ENCODE data around the gene UST.

Gene UST

GRCh38 chr6:148898376-148899014, 151.7 kb downstream of the UST start:
- POLR2A ChIA-PET, result interaction anchor here (0.6 kb wide), 1 partner anchor 97 kb away, joined by 3 read pairs; no protein-coding TSS in a partner anchor
- CTCF ChIA-PET, result no interaction called here
- no peak for DNase-seq (ENCODE audit: extremely low spot score)
- TF ChIP-seq TARDBP (IDR thresholded peaks at IDR 0.05) (no peak), PKNOX1 (IDR thresholded peaks at IDR 0.05) (peak; percentile 27; the same call in 1 of the 2 replicates), FOXA1 (IDR thresholded peaks at IDR 0.05) (no peak)

- TF ChIP-seq ELF4 (IDR thresholded peaks at IDR 0.05), result no peak
- TF ChIP-seq ZNF384 (IDR thresholded peaks at IDR 0.05), result no peak
- no peak for TF ChIP-seq PKNOX1 (IDR thresholded peaks at IDR 0.05)
- TF ChIP-seq FOXA1 (IDR thresholded peaks at IDR 0.05), result no peak
- no peak for TF ChIP-seq HDGF (IDR thresholded peaks at IDR 0.05; ENCODE audit: borderline replicate concordance)
- TF ChIP-seq SUZ12 (IDR thresholded peaks at IDR 0.05), result no peak
- TF ChIP-seq LEF1 (IDR thresholded peaks at IDR 0.05; ENCODE audit: borderline replicate concordance), result no peak
- no peak for TF ChIP-seq FOXM1 (IDR thresholded peaks at IDR 0.05; ENCODE audit: borderline replicate concordance)
- no peak for TF ChIP-seq L3MBTL2 (conservative IDR thresholded peaks at IDR 0.05)
- TF ChIP-seq CTBP1 (IDR thresholded peaks at IDR 0.05; ENCODE audit: borderline replicate concordance), result no peak
- TF ChIP-seq FOXK2 (IDR thresholded peaks at IDR 0.05), result no peak
- TF ChIP-seq ARNT (IDR thresholded peaks at IDR 0.05), result no peak
- TF ChIP-seq SP1 (IDR thresholded peaks at IDR 0.05), result no peak
- TF ChIP-seq BHLHE40 (IDR thresholded peaks at IDR 0.05; ENCODE audit: borderline replicate concordance), result no peak
- CTCF ChIA-PET, result interaction anchor here (0.7 kb wide), 1 partner anchor 743 kb away, joined by 3 read pairs; the partner anchor contains the start of gene KATNA1
- POLR2A ChIA-PET, result no interaction called here
- no peak for DNase-seq (ENCODE audit: extremely low spot score)
These were observed 158.4 kb downstream of the UST start for GRCh38 chr6:148904896-148905870.

- ChIA-PET CTCF (interaction anchor here (0.7 kb wide), 1 partner anchor 743 kb away, joined by 3 read pairs; the partner anchor contains the start of gene KATNA1), POLR2A (no interaction called here)
- TF ChIP-seq HDGF (IDR thresholded peaks at IDR 0.05; ENCODE audit: borderline replicate concordance) (no peak), FOXA1 (IDR thresholded peaks at IDR 0.05) (no peak)
- no peak for DNase-seq (ENCODE audit: extremely low spot score)
These were observed 159.1 kb downstream of the UST start for GRCh38 chr6:148905901-148906300.

GRCh38 chr6:148906386-148906785, 159.6 kb downstream of the UST start:
- DNase-seq (ENCODE audit: extremely low spot score), result no peak
- TF ChIP-seq FOXA1 (IDR thresholded peaks at IDR 0.05), result no peak
- no peak for TF ChIP-seq ZNF384 (IDR thresholded peaks at IDR 0.05)
- TF ChIP-seq HDGF (IDR thresholded peaks at IDR 0.05; ENCODE audit: borderline replicate concordance), result no peak
- TF ChIP-seq SUZ12 (IDR thresholded peaks at IDR 0.05), result no peak
- no peak for TF ChIP-seq BHLHE40 (IDR thresholded peaks at IDR 0.05; ENCODE audit: borderline replicate concordance)
- TF ChIP-seq PKNOX1 (IDR thresholded peaks at IDR 0.05), result no peak
- no peak for TF ChIP-seq LEF1 (IDR thresholded peaks at IDR 0.05; ENCODE audit: borderline replicate concordance)
- TF ChIP-seq L3MBTL2 (conservative IDR thresholded peaks at IDR 0.05), result no peak
- TF ChIP-seq TARDBP (IDR thresholded peaks at IDR 0.05), result no peak
- ChIA-PET POLR2A (no interaction called here), CTCF (interaction anchor here (0.7 kb wide), 1 partner anchor 742 kb away, joined by 3 read pairs; the partner anchor contains the start of gene KATNA1)

- ChIA-PET CTCF (no interaction called here), POLR2A (no interaction called here)
- TF ChIP-seq PKNOX1 (IDR thresholded peaks at IDR 0.05) (no peak), SP1 (IDR thresholded peaks at IDR 0.05) (no peak), CTBP1 (IDR thresholded peaks at IDR 0.05; ENCODE audit: borderline replicate concordance) (no peak), LEF1 (IDR thresholded peaks at IDR 0.05; ENCODE audit: borderline replicate concordance) (no peak), ARNT (IDR thresholded peaks at IDR 0.05) (no peak), ZNF384 (IDR thresholded peaks at IDR 0.05) (no peak), FOXA1 (IDR thresholded peaks at IDR 0.05) (no peak), SUZ12 (IDR thresholded peaks at IDR 0.05) (no peak), FOXM1 (IDR thresholded peaks at IDR 0.05; ENCODE audit: borderline replicate concordance) (no peak), ELF4 (IDR thresholded peaks at IDR 0.05) (no peak), FOXK2 (IDR thresholded peaks at IDR 0.05) (no peak), HDGF (IDR thresholded peaks at IDR 0.05; ENCODE audit: borderline replicate concordance) (no peak), L3MBTL2 (conservative IDR thresholded peaks at IDR 0.05) (no peak), NFRKB (IDR thresholded peaks at IDR 0.05) (no peak), TARDBP (IDR thresholded peaks at IDR 0.05) (no peak), BHLHE40 (IDR thresholded peaks at IDR 0.05; ENCODE audit: borderline replicate concordance) (no peak)
These were observed 160.7 kb downstream of the UST start for GRCh38 chr6:148907573-148907972.

More at GRCh38 chr6:148907573-148907972, 160.7 kb downstream of the UST start:
- DNase-seq (ENCODE audit: extremely low spot score), result no peak
